Heart right ventricle (tissue), 16 donors: ENCODE results near the gene ZFYVE21. TPM values are rescaled to one million over a fixed set of nuclear protein-coding genes. Genes with fewer than 3 reads are reported as not detected.

Source experiments
- ATAC-seq, 8 donors: fragments of 200-7000 bp; cut with Tn5 transposase; one replicate each; pipeline ENCODE4 v1.9.1; 2020; ENCODE audit warnings: mild to moderate bottlenecking in 8 of 8, moderate library complexity in 8 of 8, moderate number of reproducible peaks in 1 of 8
- DNase-seq, 2 donors: peaks; one replicate each; pipeline ENCODE4 v3.0.0-alpha.2; 2020
- H3K27ac ChIP-seq, 10 donors: fragments of 200-600 bp; sonication (generic) in 2 of 10; one replicate each; pipeline versions ENCODE4 v1.5.0 to v1.8.0; 2020 to 2022; ENCODE audit warnings: mild to moderate bottlenecking in 3 of 10
- H3K27me3 ChIP-seq, 7 donors: fragments of 200-600 bp; one replicate each; pipeline ENCODE4 v1.8.0; 2021 to 2022; ENCODE audit warnings: mild to moderate bottlenecking in 2 of 7
- H3K36me3 ChIP-seq, 9 donors: fragments of 200-600 bp; sonication (generic) in 1 of 9; one replicate each; pipeline versions ENCODE4 v1.5.0 to v1.8.0; 2020 to 2022; ENCODE audit warnings: mild to moderate bottlenecking in 2 of 9
- H3K4me1 ChIP-seq, 9 donors: fragments of 200-600 bp; sonication (generic) in 1 of 9; one replicate each; pipeline versions ENCODE4 v1.5.0 to v1.8.0; 2020 to 2022; ENCODE audit warnings: mild to moderate bottlenecking in 4 of 9
- H3K4me3 ChIP-seq, 10 donors: fragments of 200-600 bp; sonication (generic) in 2 of 10; one replicate each; pipeline versions ENCODE4 v1.5.0 to v1.8.0; 2020 to 2022; ENCODE audit warnings: mild to moderate bottlenecking in 7 of 10, moderate library complexity in 2 of 10
- H3K9me3 ChIP-seq, 11 donors: fragments of 200-600 bp in 10 of 11; sonication (generic) in 2 of 11; one replicate each; pipeline versions ENCODE4 v1.5.0 to v1.8.0; 2013 to 2022; ENCODE audit warnings: mild to moderate bottlenecking in 2 of 11, control low read depth in 1 of 11, moderate library complexity in 1 of 11
- WGBS, 2 donors: extraction: QIAGEN DNeasy Blood & Tissue Kit; methylation state at CpG; one replicate each; pipeline ENCODE4 v1.1.7; 2013; ENCODE audit warnings: inconsistent platforms in 1 of 2; 5-methylcytosine and 5-hydroxymethylcytosine counted together
- intact Hi-C, 10 donors: fragments of 100-400 bp; cut with DNase I; formaldehyde crosslinking; loops; one replicate each; pipeline versions ENCODE4 v1.11.1 to v1.14.2; 2022
- polyA plus RNA-seq, 2 donors: library from polyadenylated mRNA; stranded (reverse); fragments of 200-250 nt; gene quantifications; one replicate each; pipeline ENCODE4 v1.2.3, GENCODE V29; 2013
- total RNA-seq, 10 donors: library from RNA; stranded (reverse); fragmentation: NEBNext Ultra II Directional in 3 of 10; extraction: Animal tissue kit (Norgen Biotek cat#: 25700) in 3 of 10; gene quantifications; one replicate each; pipeline versions ENCODE4 v1.2.1 to v1.2.4, GENCODE V29; 2021 to 2023
- TF ChIP-seq, protein P1 (sequence below), 9 donors: fragments of 200-600 bp; sonication (generic) in 2 of 9; IDR thresholded peaks; one replicate each; pipeline versions ENCODE4 v1.5.0 to v1.8.0; 2021 to 2022; ENCODE audit warnings: antibody characterized with exemption in 9 of 9, mild to moderate bottlenecking in 5 of 9, moderate library complexity in 1 of 9
- donor health status: Arrhythmogenic right ventricular cardiomyopathy.
- donor health status: ischemic (EF 13 %, LVEDD 7.1; RV severe dilation, severe dysfunction).
- donor health status: healthy with polysubstance abuse.
- donor health status: DM: no; HTN: yes; CAD: no.
- donor health status: DM: no; HTN: no; CAD: no.
- donor health status: ischemic (EF 25% LVEDD 6.9; RV normal size, moderate dysfunction).
- donor health status: ischemic (EF 25% LVEDD 5.7; RV mildly dilated, moderate dysfunction).
- donor health status: healthy.
- donor health status: DM: yes; HTN: yes; CAD: no.
- donor health status: Ischemic cardiomyopathy.
- donor health status: ischemic (EF 35%, LVEDD 5.7; RV mildly dilated, moderate dysfunction).
- donor health status: nonischemic (EF 11% LVEDD 7.7; RV severe dilation, severe dysfunction).
- donor health status: DM: yes; HTN: yes; CAD: no.
- donor health status: PGD.
- donor health status: ischemic (EF 29% LVEDD 5.4; RV normal size, mild dysfunction).
- donor health status: nonischemic (EF 23%, LVEDD 6.1; RV moderate dilation, normal function).

The ZFYVE21 gene
- total and polyA plus RNA-seq, 12 donors: 43.5 to 88.8 (median 54.5) TPM

DNA sequence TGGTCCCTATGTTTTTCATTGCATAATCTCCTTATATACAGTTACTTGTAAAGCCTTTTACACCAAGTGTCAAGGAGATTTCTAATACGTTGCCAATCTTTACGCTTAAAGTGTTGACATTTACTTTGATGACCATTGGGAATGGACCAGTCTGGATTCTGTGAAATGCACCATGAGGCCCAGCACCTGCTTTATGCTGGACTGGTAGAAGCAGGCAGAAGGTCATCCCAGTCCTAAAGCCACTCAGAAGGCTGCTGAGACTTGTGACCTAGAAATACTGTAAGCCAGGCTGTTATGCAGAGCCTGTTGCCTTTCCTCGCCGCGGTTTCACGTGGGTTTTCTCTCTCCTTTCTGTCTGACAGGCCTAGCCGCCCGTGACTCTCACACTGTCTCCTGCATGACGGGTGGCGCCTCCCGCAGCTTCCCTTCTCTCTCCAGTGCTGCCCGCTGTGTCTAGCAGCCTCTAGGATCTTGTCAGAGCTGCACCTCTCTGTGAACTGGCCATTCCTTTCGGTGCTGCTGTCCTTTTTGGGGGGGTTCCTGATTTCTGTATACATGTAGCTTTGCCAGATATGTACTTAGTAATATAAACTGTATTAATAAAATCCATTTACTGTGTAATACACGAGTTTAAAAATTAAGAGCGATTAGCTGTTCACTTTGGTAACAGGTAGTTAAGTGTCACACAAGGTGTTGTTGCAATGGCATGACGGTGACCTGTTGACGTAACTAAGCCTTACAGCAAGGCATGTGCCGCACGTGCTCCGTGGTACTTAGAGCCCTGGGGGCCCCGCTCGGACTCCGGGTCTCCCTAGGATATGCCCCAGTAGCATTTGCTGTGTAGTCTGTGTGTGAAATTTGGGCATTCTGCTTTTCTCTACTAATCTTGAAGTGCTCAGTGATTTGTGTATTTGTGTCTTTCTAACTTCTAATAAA, 30.1 kb upstream of the ZFYVE21 start:
- Histone ChIP-seq H3K27ac (no peak overlapping the region), H3K9me3 (no peaks in the 10 kb centered on the region), H3K4me3 (no peak overlapping the region), H3K4me1 (peaks cover 0 to 73% (median 34%) of the 10 kb centered on the region in 9 donors), H3K36me3 (peaks cover 0 to 99% (median 68%) of the 10 kb centered on the region in 9 donors), H3K27me3 (no peaks in the 10 kb centered on the region)
- ATAC-seq: peak in 1 of 8 donors; percentile 17
- intact Hi-C loops: loop anchor here in 3 of 10 donors (2.0 to 10.0 kb wide), 3 partner anchors 57 to 121 kb away; partner anchors contain the start of genes BAG5 (in 1 of the 3), COA8 (in 1 of the 3) and KLC1 (in 1 of the 3)
- TF ChIP-seq, protein P1, sequence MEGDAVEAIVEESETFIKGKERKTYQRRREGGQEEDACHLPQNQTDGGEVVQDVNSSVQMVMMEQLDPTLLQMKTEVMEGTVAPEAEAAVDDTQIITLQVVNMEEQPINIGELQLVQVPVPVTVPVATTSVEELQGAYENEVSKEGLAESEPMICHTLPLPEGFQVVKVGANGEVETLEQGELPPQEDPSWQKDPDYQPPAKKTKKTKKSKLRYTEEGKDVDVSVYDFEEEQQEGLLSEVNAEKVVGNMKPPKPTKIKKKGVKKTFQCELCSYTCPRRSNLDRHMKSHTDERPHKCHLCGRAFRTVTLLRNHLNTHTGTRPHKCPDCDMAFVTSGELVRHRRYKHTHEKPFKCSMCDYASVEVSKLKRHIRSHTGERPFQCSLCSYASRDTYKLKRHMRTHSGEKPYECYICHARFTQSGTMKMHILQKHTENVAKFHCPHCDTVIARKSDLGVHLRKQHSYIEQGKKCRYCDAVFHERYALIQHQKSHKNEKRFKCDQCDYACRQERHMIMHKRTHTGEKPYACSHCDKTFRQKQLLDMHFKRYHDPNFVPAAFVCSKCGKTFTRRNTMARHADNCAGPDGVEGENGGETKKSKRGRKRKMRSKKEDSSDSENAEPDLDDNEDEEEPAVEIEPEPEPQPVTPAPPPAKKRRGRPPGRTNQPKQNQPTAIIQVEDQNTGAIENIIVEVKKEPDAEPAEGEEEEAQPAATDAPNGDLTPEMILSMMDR (IDR thresholded peaks at IDR 0.05): no peak
- 84 to 86% methylated on average over 23 of the region's 23 CpGs for WGBS, 2 donors
- no peak for DNase-seq

DNA sequence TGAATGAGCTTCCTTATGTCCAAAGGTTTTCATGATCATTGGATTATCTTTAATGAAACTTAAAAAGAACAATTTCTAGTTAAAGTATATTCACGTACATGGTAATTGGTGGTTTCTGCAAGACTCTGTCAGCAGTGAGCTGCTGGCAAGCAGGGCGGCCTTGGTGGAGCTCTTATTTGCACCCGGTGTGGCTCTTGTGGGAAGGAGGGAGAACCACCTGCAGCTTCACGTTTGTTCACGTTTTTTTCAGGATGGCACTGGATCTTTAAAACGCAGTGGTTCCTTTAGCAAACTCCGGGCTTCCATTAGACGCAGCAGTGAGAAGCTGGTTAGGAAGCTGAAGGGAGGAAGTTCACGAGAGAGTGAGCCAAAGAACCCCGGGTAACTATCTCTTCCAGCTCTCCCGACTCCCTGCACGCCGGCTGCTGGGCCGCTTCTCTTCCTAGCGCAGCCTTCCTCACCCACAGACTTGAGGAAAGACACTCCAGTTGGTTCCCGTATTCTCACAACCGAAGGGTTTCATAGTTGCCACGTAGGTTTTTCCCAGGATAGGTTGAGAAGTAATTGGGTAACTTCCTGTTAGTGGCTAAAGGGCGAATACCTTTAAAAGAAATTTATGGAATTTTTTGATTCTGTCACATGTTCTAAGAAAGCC, 28.7 kb upstream of the ZFYVE21 start:
- ATAC-seq: no peak
- TF ChIP-seq, protein P1 (IDR thresholded peaks at IDR 0.05): no peak
- Histone ChIP-seq H3K4me1 (peaks cover 0 to 75% (median 36%) of the 10 kb centered on the region in 9 donors), H3K9me3 (no peaks in the 10 kb centered on the region), H3K27ac (peak overlapping the region in 3 of 10 donors; percentile 2 to 56 (median 6)), H3K4me3 (no peak overlapping the region), H3K27me3 (no peaks in the 10 kb centered on the region), H3K36me3 (peaks cover 0 to 99% (median 54%) of the 10 kb centered on the region in 9 donors)
- WGBS, 2 donors: 70 to 77% methylated on average over 19 of the region's 19 CpGs
- DNase-seq: no peak
- intact Hi-C loops: loop anchor here in 2 of 10 donors (10.0 kb wide), 2 partner anchors 112 to 122 kb away; partner anchors contain the start of genes BAG5 (in 1 of the 2) and COA8 (in 1 of the 2)

DNA sequence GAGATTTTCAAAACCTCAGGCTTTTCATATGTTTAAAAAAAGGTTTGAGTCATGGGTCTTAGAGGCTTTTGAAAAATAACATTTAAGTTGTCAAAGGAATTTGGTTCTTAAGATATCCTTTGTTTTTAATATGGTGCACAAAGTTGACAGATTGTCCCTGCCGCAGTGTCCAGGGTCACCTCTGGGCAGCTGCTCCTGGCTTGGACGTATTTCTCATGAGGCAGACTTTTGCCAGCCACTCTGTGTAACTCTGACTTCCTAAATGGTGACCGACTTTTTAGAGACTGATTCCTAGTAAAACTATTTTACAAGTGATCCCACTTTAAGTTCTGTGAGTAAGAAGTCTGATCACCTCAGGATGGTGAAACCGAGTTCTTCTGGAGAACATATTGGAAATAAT, 27.9 kb upstream of the ZFYVE21 start:
- ATAC-seq: peak in 2 of 8 donors; percentile 40 to 44

More for the DNA sequence above, 27.9 kb upstream of the ZFYVE21 start:
- no peak for DNase-seq
- 73 to 75% methylated on average over 4 of the region's 4 CpGs for WGBS, 2 donors
- intact Hi-C loops: loop anchor here in 2 of 10 donors (10.0 kb wide), 2 partner anchors 113 to 123 kb away; partner anchors contain the start of genes BAG5 (in 1 of the 2) and COA8 (in 1 of the 2)
- no peaks in the 10 kb centered on the region for H3K27me3 ChIP-seq
- H3K4me1 ChIP-seq: peaks cover 0 to 75% (median 36%) of the 10 kb centered on the region in 9 donors
- H3K4me3 ChIP-seq: no peak overlapping the region
- peak overlapping the region in 4 of 10 donors; percentile 2 to 56 (median 8) for H3K27ac ChIP-seq
- H3K36me3 ChIP-seq: peaks cover 0 to 99% (median 46%) of the 10 kb centered on the region in 9 donors
- H3K9me3 ChIP-seq: no peaks in the 10 kb centered on the region
- TF ChIP-seq, protein P1 (IDR thresholded peaks at IDR 0.05): no peak
